ENCODE results near the gene B3GNT7. TPM values are rescaled to one million over a fixed set of nuclear protein-coding genes. Genes with fewer than 3 reads are reported as not detected.
A peak's percentile ranks its signal among the peaks of the same experiment; 100 is the strongest.

Gene B3GNT7
- total RNA-seq = 10 to 100 TPM; 10.7 to 17.5 (median 11.9) TPM
- polyA plus RNA-seq = 1 to 10 TPM in 2 of 3 donors, under 1 TPM in 1; 0.96 to 1.7 (median 1.4) TPM
- long read RNA-seq, donor 1, partial matches to known transcripts = 0 of 2 reads
- long read RNA-seq, donor 1, other reads (novel, unspliced or antisense) = 0 of 2 reads
- long read RNA-seq, donor 2, partial matches to known transcripts = 0 of 2 reads
- long read RNA-seq, donor 2, other reads (novel, unspliced or antisense) = 0 of 2 reads

- DNase-seq = no peak
- WGBS, 5 donors = 4 to 17% (median 8%) methylated on average over 13 to 95 of the region's 95 CpGs
Measured at GRCh38 chr2:231395188-231396057, at the start of gene B3GNT7. Gene B3GNT7, plus strand, starts transcription at chr2:231395710. Its CDS starts 94 bp downstream, at chr2:231395804.

GRCh38 chr2:231347081-231347480 lies 48.4 kb upstream of the B3GNT7 start:
- DNase-seq = no peak
- Histone ChIP-seq H3K36me3 (no peaks in the 10 kb centered on the region), H3K27me3 (replicated peaks in 1 of 7) (no peaks in the 10 kb centered on the region), H3K4me1 (peaks cover 0 to 12% (median 0%) of the 10 kb centered on the region in 6 donors), H3K27ac (no peak overlapping the region), H3K4me3 (no peak overlapping the region), H3K9me3 (no peaks in the 10 kb centered on the region)
- 74 to 91% (median 79%) methylated on average over 5 of the region's 5 CpGs for WGBS, 5 donors
- intact Hi-C loops (cut with DNase I; ENCODE audit: low total_unique reads) = no loop called here
- TF ChIP-seq POLR2AphosphoS5 (IDR thresholded peaks at IDR 0.05) = no peak
- TF ChIP-seq CTCF (IDR thresholded peaks at IDR 0.05 in 8 of 11, conservative IDR thresholded peaks at IDR 0.05 in 3 of 11) = no peak

More at GRCh38 chr2:231395188-231396057, at the start of gene B3GNT7:
- TF ChIP-seq POLR2A (IDR thresholded peaks at IDR 0.05) (no peak), CTCF (IDR thresholded peaks at IDR 0.05 in 8 of 11, conservative IDR thresholded peaks at IDR 0.05 in 3 of 11) (no peak), POLR2AphosphoS5 (IDR thresholded peaks at IDR 0.05) (peak in 2 of 3 donors; percentile 7 to 26)
- peak within 1 kb of the TSS; percentile 72 to 94 (median 86) for H3K27ac ChIP-seq
- H3K9me3 ChIP-seq = no peaks in the 10 kb centered on the region
- peaks cover 10 to 91% (median 65%) of the 10 kb centered on the region in 6 donors for H3K4me1 ChIP-seq
- intact Hi-C loops (cut with DNase I; ENCODE audit: low total_unique reads) = no loop called here
- peaks cover 0 to 23% (median 5%) of the 10 kb centered on the region in 6 donors for H3K36me3 ChIP-seq
- H3K4me3 ChIP-seq = peak within 1 kb of the TSS; percentile 35 to 80 (median 50)
- H3K27me3 ChIP-seq (replicated peaks in 1 of 7) = peaks cover 0 to 24% (median 4%) of the 10 kb centered on the region in 7 donors

- Histone ChIP-seq H3K36me3 (no peaks in the 10 kb centered on the region), H3K27ac (no peak overlapping the region), H3K4me3 (no peak overlapping the region), H3K4me1 (peaks cover 0 to 11% (median 0%) of the 10 kb centered on the region in 6 donors), H3K9me3 (no peaks in the 10 kb centered on the region), H3K27me3 (replicated peaks in 1 of 7) (no peaks in the 10 kb centered on the region)
- WGBS, 5 donors = 61 to 95% (median 80%) methylated on average over 1 of the region's 1 CpG
- TF ChIP-seq CTCF (IDR thresholded peaks at IDR 0.05 in 8 of 11, conservative IDR thresholded peaks at IDR 0.05 in 3 of 11) (no peak), POLR2AphosphoS5 (IDR thresholded peaks at IDR 0.05) (no peak), POLR2A (IDR thresholded peaks at IDR 0.05) (no peak)
- DNase-seq = no peak
- intact Hi-C loops (cut with DNase I; ENCODE audit: low total_unique reads) = no loop called here
Measured at GRCh38 chr2:231347638-231348037, 47.9 kb upstream of the B3GNT7 start.

- Histone ChIP-seq H3K36me3 (no peaks in the 10 kb centered on the region), H3K27ac (no peak overlapping the region), H3K27me3 (replicated peaks in 1 of 7) (no peaks in the 10 kb centered on the region), H3K9me3 (no peaks in the 10 kb centered on the region), H3K4me1 (peaks cover 0 to 7% (median 0%) of the 10 kb centered on the region in 6 donors), H3K4me3 (no peak overlapping the region)
- WGBS, 5 donors = 55 to 86% (median 75%) methylated on average over 2 of the region's 2 CpGs
- intact Hi-C loops (cut with DNase I; ENCODE audit: low total_unique reads) = no loop called here
- no peak for TF ChIP-seq POLR2AphosphoS5 (IDR thresholded peaks at IDR 0.05)
- TF ChIP-seq POLR2A (IDR thresholded peaks at IDR 0.05) = no peak
- no peak for TF ChIP-seq CTCF (IDR thresholded peaks at IDR 0.05 in 8 of 11, conservative IDR thresholded peaks at IDR 0.05 in 3 of 11)
- no peak for DNase-seq
Measured at GRCh38 chr2:231348173-231348572, 47.3 kb upstream of the B3GNT7 start.

Data from spleen (tissue), 13 donors.